Breast epithelium (tissue), 4 donors: ENCODE results near the gene CD4. TPM values are rescaled to one million over a fixed set of nuclear protein-coding genes. Genes with fewer than 3 reads are reported as not detected.

Experiments used
- DNase-seq, 2 donors: peaks; one replicate each; pipeline ENCODE4 v3.0.0-alpha.2; 2019; ENCODE audit warnings: low spot score in 2 of 2
- H3K27ac ChIP-seq, 2 donors: fragments of 200-600 bp; sonication (generic) in 1 of 2; one replicate each; pipeline ENCODE4 v1.5.1; 2016 to 2019; ENCODE audit warnings: mild to moderate bottlenecking in 1 of 2
- H3K27me3 ChIP-seq, 2 donors: fragments of 200-600 bp; sonication (generic) in 1 of 2; one replicate each; pipeline versions ENCODE4 v1.5.1 to v1.6.0; 2017 to 2019; ENCODE audit warnings: control low read depth in 1 of 2, mild to moderate bottlenecking in 1 of 2
- H3K36me3 ChIP-seq: fragments of 200-600 bp; one replicate; pipeline ENCODE4 v1.5.1; 2019
- H3K4me1 ChIP-seq, 2 donors: fragments of 200-600 bp; sonication (generic); one replicate each; pipeline ENCODE4 v1.5.1; 2016 to 2019; ENCODE audit warnings: control low read depth in 1 of 2
- H3K4me3 ChIP-seq, 3 donors: fragments of 200-600 bp; sonication (generic); 1 replicate in 2 of 3; 2 replicates in 1 of 3; pipeline ENCODE4 v1.5.1; 2016 to 2019; ENCODE audit warnings: mild to moderate bottlenecking in 3 of 3, moderate library complexity in 2 of 3
- H3K9me3 ChIP-seq, 2 donors: fragments of 200-600 bp; sonication (generic) in 1 of 2; one replicate each; pipeline ENCODE4 v1.5.1; 2016 to 2019; ENCODE audit warnings: control low read depth in 1 of 2
- POLR2A ChIP-seq: fragments of 450-650 bp; IDR thresholded peaks from one replicate; pipeline ENCODE4 v1.6.1; 2016; ENCODE audit warnings: antibody characterized with exemption, mild to moderate bottlenecking, moderate library complexity
- POLR2AphosphoS5 ChIP-seq, 3 donors: sonication (generic); formaldehyde crosslinking; IDR thresholded peaks; one replicate each; pipeline ENCODE4 v1.6.1; 2017; ENCODE audit warnings: antibody characterized with exemption in 3 of 3
- intact Hi-C: fragments of 100-400 bp; cut with DNase I; formaldehyde crosslinking; loops from one replicate; pipeline ENCODE4 v1.15.1; 2023; ENCODE audit warnings: low total_unique reads
- total RNA-seq, 3 donors: library from RNA; depleted of rRNA; stranded (reverse); fragments of >200 nt; gene quantifications; one replicate each; pipeline ENCODE4 v1.1.0, GENCODE V29; 2016
- TF ChIP-seq, protein P1 (sequence below), 3 donors: fragments of 450-650 bp; IDR thresholded peaks; one replicate each; pipeline ENCODE4 v1.5.1; 2016 to 2017; ENCODE audit warnings: antibody characterized with exemption in 3 of 3, mild to moderate bottlenecking in 3 of 3, moderate library complexity in 3 of 3

Gene CD4
- total RNA-seq, 3 donors from 2014 or later: 5.9 to 29.0 (median 11.0) TPM

DNA sequence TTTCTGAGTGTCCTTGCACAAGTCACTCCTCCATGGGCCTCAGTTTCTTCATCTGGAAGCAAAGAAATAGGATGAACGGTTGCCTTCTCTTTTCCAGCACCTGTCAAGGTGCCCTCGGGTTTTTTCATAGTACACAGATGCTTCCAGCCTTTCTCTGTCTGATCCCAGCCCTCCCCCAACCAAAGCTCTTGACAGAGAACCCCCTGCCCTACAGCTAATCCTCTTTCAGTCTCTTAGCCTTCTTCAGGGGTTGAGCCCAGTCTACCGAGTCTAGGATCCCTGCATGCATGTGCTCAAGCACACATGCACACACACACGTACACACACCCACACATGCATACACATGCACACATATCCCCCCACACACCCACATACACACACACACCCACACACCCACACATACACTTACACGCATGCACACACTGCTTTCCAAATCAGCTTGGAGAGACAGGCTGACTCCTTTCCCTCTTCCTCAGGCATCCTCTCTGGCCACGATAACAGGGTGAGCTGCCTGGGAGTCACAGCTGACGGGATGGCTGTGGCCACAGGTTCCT is 57.1 kb downstream of the CD4 start:
- TF ChIP-seq POLR2AphosphoS5 (IDR thresholded peaks at IDR 0.05): no peak
- H3K9me3 ChIP-seq: no peaks in the 10 kb centered on the region
- no peak overlapping the region for H3K4me3 ChIP-seq
- H3K36me3 ChIP-seq: no peaks in the 10 kb centered on the region
- H3K4me1 ChIP-seq: no peaks in the 10 kb centered on the region
- no peak for DNase-seq
- no peak overlapping the region for H3K27ac ChIP-seq
- no peaks in the 10 kb centered on the region for H3K27me3 ChIP-seq
- intact Hi-C loops: no loop called here

GRCh38 chr12:6847676-6848075 is 58.3 kb downstream of the CD4 start:
- intact Hi-C loops: no loop called here
- Histone ChIP-seq H3K27ac (no peak overlapping the region), H3K27me3 (no peaks in the 10 kb centered on the region), H3K36me3 (no peaks in the 10 kb centered on the region), H3K4me3 (no peak overlapping the region), H3K9me3 (no peaks in the 10 kb centered on the region), H3K4me1 (no peaks in the 10 kb centered on the region)
- no peak for TF ChIP-seq POLR2A
- TF ChIP-seq POLR2AphosphoS5 (IDR thresholded peaks at IDR 0.05): no peak
- TF ChIP-seq, protein P1, sequence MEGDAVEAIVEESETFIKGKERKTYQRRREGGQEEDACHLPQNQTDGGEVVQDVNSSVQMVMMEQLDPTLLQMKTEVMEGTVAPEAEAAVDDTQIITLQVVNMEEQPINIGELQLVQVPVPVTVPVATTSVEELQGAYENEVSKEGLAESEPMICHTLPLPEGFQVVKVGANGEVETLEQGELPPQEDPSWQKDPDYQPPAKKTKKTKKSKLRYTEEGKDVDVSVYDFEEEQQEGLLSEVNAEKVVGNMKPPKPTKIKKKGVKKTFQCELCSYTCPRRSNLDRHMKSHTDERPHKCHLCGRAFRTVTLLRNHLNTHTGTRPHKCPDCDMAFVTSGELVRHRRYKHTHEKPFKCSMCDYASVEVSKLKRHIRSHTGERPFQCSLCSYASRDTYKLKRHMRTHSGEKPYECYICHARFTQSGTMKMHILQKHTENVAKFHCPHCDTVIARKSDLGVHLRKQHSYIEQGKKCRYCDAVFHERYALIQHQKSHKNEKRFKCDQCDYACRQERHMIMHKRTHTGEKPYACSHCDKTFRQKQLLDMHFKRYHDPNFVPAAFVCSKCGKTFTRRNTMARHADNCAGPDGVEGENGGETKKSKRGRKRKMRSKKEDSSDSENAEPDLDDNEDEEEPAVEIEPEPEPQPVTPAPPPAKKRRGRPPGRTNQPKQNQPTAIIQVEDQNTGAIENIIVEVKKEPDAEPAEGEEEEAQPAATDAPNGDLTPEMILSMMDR (IDR thresholded peaks at IDR 0.05): no peak
- DNase-seq: no peak

- Histone ChIP-seq H3K36me3 (no peaks in the 10 kb centered on the region), H3K27me3 (no peaks in the 10 kb centered on the region), H3K4me3 (no peak overlapping the region), H3K27ac (no peak overlapping the region), H3K9me3 (no peaks in the 10 kb centered on the region), H3K4me1 (peaks cover 4 to 6% of the 10 kb centered on the region in 2 donors)
- intact Hi-C loops: no loop called here
- TF ChIP-seq POLR2AphosphoS5 (IDR thresholded peaks at IDR 0.05) (no peak), POLR2A (no peak)
- TF ChIP-seq, protein P1 (IDR thresholded peaks at IDR 0.05): no peak
- DNase-seq: no peak
These were observed 60.1 kb downstream of the CD4 start for GRCh38 chr12:6849427-6849826.

GRCh38 chr12:6849976-6850560 is 60.7 kb downstream of the CD4 start:
- H3K4me3 ChIP-seq: no peak overlapping the region
- intact Hi-C loops: no loop called here
- H3K27me3 ChIP-seq: no peaks in the 10 kb centered on the region
- TF ChIP-seq, protein P1 (IDR thresholded peaks at IDR 0.05): no peak
- TF ChIP-seq POLR2AphosphoS5 (IDR thresholded peaks at IDR 0.05): no peak
- no peak for TF ChIP-seq POLR2A
- H3K9me3 ChIP-seq: no peaks in the 10 kb centered on the region
- peaks cover 4 to 6% of the 10 kb centered on the region in 2 donors for H3K4me1 ChIP-seq
- H3K36me3 ChIP-seq: no peaks in the 10 kb centered on the region
- H3K27ac ChIP-seq: no peak overlapping the region
- DNase-seq: no peak

- DNase-seq: no peak
- TF ChIP-seq POLR2AphosphoS5 (IDR thresholded peaks at IDR 0.05) (no peak), POLR2A (no peak)
- TF ChIP-seq, protein P1 (IDR thresholded peaks at IDR 0.05): no peak
- Histone ChIP-seq H3K9me3 (no peaks in the 10 kb centered on the region), H3K4me3 (peak overlapping the region in 2 of 3 donors; percentile 74 to 80), H3K4me1 (peaks cover 4 to 6% of the 10 kb centered on the region in 2 donors), H3K27ac (peak overlapping the region in 1 of 2 donors; percentile 94), H3K27me3 (no peaks in the 10 kb centered on the region), H3K36me3 (no peaks in the 10 kb centered on the region)
- intact Hi-C loops: no loop called here
These were observed 61.4 kb downstream of the CD4 start for GRCh38 chr12:6850796-6851152.
